DMS79 treated with DMSO at 0.1 percent for 48 hours (cell line): Measurements from ENCODE around the gene ACAT2.
"Not testable (repeated sequence)": the region's sequence is repeated elsewhere in the genome, so short reads cannot be mapped to it uniquely, and the experiment has no call there.

Experiments
- DNase-seq: peaks from one replicate; lab custom pipeline; 2025; lab: John Stamatoyannopoulos, UW

Gene ACAT2

GRCh38 chr6:159761873-159762680 is at the start of gene ACAT2:
Gene ACAT2, plus strand, starts transcription at chr6:159762045. Its CDS starts 43 bp downstream, at chr6:159762088.
- DNase-seq = peak; percentile 88

- not testable (repeated sequence) for DNase-seq
These were observed 49.5 kb upstream of the ACAT2 start for GRCh38 chr6:159712389-159712788.

GRCh38 chr6:159713984-159714383 is 47.9 kb upstream of the ACAT2 start:
- DNase-seq = no peak

- no peak for DNase-seq
These were observed 47.4 kb upstream of the ACAT2 start for GRCh38 chr6:159714404-159714803.

GRCh38 chr6:159715166-159715565 is 46.7 kb upstream of the ACAT2 start:
- no peak for DNase-seq

- no peak for DNase-seq
These were observed 46.2 kb upstream of the ACAT2 start for GRCh38 chr6:159715605-159716004.

GRCh38 chr6:159716247-159717096 is 45.4 kb upstream of the ACAT2 start:
- no peak for DNase-seq

GRCh38 chr6:159718634-159719033 is 43.2 kb upstream of the ACAT2 start:
- no peak for DNase-seq

- no peak for DNase-seq
These were observed 42.6 kb upstream of the ACAT2 start for GRCh38 chr6:159719287-159719686.

GRCh38 chr6:159720708-159721107 is 41.1 kb upstream of the ACAT2 start:
- DNase-seq = peak; percentile 16

GRCh38 chr6:159721981-159722380 is 39.9 kb upstream of the ACAT2 start:
- DNase-seq = not testable (repeated sequence)

GRCh38 chr6:159722655-159723054 is 39.2 kb upstream of the ACAT2 start:
- DNase-seq = no peak

- DNase-seq = no peak
These were observed 38.6 kb upstream of the ACAT2 start for GRCh38 chr6:159723259-159723658.

- DNase-seq = no peak
These were observed 37.1 kb upstream of the ACAT2 start for GRCh38 chr6:159724778-159725177.

- not testable (repeated sequence) for DNase-seq
These were observed 36.6 kb upstream of the ACAT2 start for GRCh38 chr6:159725208-159725607.

GRCh38 chr6:159726255-159726917 is 35.5 kb upstream of the ACAT2 start:
- no peak for DNase-seq

- DNase-seq = peak; percentile 96
These were observed 34.7 kb upstream of the ACAT2 start, which contains the start of gene WTAP for GRCh38 chr6:159726918-159727716. Gene WTAP, plus strand, starts transcription at chr6:159727506. Its CDS starts 8,760 bp downstream, at chr6:159736266.

GRCh38 chr6:159727717-159728445 is 34.0 kb upstream of the ACAT2 start:
- peak; percentile 42 for DNase-seq

- DNase-seq = no peak
These were observed 33.3 kb upstream of the ACAT2 start for GRCh38 chr6:159728531-159728964.

GRCh38 chr6:159729598-159730331 is 32.1 kb upstream of the ACAT2 start:
- DNase-seq = no peak
